Lower lobe of right lung (tissue), 2 donors: Measurements from ENCODE around the gene KPNA1. TPM values are rescaled to one million over a fixed set of nuclear protein-coding genes. Genes with fewer than 3 reads are reported as not detected.
A peak's percentile ranks its signal among the peaks of the same experiment; 100 is the strongest.

Source experiments
- ATAC-seq, 2 donors: fragments of 200-7000 bp; cut with Tn5 transposase; one replicate each; pipeline ENCODE4 v1.9.1; 2020 to 2022; ENCODE audit warnings: mild to moderate bottlenecking in 2 of 2, moderate library complexity in 2 of 2
- DNase-seq: peaks from one replicate; pipeline ENCODE4 v3.0.0-alpha.2; 2020
- H3K27ac ChIP-seq: fragments of 200-600 bp; one replicate; pipeline ENCODE4 v1.8.0; 2022
- H3K27me3 ChIP-seq: fragments of 200-600 bp; one replicate; pipeline ENCODE4 v1.8.0; 2022; ENCODE audit warnings: low read depth
- H3K36me3 ChIP-seq: fragments of 200-600 bp; one replicate; pipeline ENCODE4 v1.8.0; 2022; ENCODE audit warnings: mild to moderate bottlenecking
- H3K4me1 ChIP-seq: fragments of 200-600 bp; one replicate; pipeline ENCODE4 v1.8.0; 2022
- H3K4me3 ChIP-seq: fragments of 200-600 bp; one replicate; pipeline ENCODE4 v1.8.0; 2022; ENCODE audit warnings: mild to moderate bottlenecking
- H3K9me3 ChIP-seq: fragments of 200-600 bp; one replicate; pipeline ENCODE4 v1.8.0; 2022
- intact Hi-C: fragments of 100-400 bp; cut with DNase I; formaldehyde crosslinking; loops from one replicate; pipeline ENCODE4 v1.11.0; 2022
- total RNA-seq: library from RNA; stranded (reverse); fragmentation: NEBNext Ultra II Directional; extraction: Animal tissue kit (Norgen Biotek cat#: 25700); gene quantifications from one replicate; pipeline ENCODE4 v1.2.1, GENCODE V29; 2021
- TF ChIP-seq, protein P1 (sequence below): fragments of 200-600 bp; IDR thresholded peaks from one replicate; pipeline ENCODE4 v1.8.0; 2022; ENCODE audit warnings: antibody characterized with exemption, mild to moderate bottlenecking
- donor health status: DM: no; HTN: yes; CAD: no; lungs with severe emphysema.

KPNA1 gene
- total RNA-seq, 1 donor from 2014 or later, result 54.5 TPM

- intact Hi-C loops, result no loop called here
- TF ChIP-seq, protein P1, sequence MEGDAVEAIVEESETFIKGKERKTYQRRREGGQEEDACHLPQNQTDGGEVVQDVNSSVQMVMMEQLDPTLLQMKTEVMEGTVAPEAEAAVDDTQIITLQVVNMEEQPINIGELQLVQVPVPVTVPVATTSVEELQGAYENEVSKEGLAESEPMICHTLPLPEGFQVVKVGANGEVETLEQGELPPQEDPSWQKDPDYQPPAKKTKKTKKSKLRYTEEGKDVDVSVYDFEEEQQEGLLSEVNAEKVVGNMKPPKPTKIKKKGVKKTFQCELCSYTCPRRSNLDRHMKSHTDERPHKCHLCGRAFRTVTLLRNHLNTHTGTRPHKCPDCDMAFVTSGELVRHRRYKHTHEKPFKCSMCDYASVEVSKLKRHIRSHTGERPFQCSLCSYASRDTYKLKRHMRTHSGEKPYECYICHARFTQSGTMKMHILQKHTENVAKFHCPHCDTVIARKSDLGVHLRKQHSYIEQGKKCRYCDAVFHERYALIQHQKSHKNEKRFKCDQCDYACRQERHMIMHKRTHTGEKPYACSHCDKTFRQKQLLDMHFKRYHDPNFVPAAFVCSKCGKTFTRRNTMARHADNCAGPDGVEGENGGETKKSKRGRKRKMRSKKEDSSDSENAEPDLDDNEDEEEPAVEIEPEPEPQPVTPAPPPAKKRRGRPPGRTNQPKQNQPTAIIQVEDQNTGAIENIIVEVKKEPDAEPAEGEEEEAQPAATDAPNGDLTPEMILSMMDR, result peak; percentile 18
- Histone ChIP-seq H3K27ac (peak within 1 kb of the TSS; percentile 85), H3K4me3 (peak within 1 kb of the TSS; percentile 78), H3K9me3 (no peaks in the 10 kb centered on the region), H3K27me3 (no peaks in the 10 kb centered on the region), H3K4me1 (peaks cover 34% of the 10 kb centered on the region), H3K36me3 (peaks cover 33% of the 10 kb centered on the region)
- ATAC-seq (peak; percentile 98 to 99), DNase-seq (peak; percentile 95)
Observed at GRCh38 chr3:122415762-122416654, 98.7 kb downstream of the KPNA1 start, which contains the start of gene WDR5B. Gene WDR5B, minus strand, starts transcription at chr3:122416062. Its CDS starts 534 bp downstream, at chr3:122415528.

DNA sequence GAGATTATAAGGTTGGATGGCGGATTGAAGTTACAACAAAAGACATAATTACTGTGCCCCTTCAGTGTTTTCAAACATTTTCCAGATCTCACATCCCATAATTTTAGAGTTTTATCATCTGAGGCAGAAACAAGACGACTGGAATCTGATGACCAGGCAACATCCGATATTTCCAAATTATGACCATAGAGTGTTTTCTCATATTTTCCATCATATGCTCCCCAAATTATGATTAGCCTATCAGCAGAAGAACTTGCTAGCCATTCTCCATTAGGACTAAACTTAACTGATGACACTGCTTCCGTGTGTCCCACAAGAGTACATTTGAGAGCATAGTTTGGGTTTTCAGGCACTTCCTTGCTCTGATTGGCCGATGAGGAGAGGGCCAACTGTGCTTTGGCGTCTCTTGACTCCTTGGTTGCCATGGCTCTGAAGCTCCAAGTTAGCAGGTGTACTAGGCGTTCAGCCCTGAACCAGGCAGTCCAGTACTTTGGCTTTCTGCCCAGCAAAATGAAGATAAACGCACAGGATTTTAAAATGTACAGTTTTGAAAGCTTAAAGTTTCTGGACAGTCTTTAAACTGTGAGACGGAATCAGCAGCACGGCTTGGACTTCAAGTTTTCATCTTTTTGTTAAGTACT lies 99.5 kb downstream of the KPNA1 start:
- peaks cover 38% of the 10 kb centered on the region for H3K36me3 ChIP-seq
- H3K4me1 ChIP-seq, result peaks cover 34% of the 10 kb centered on the region
- intact Hi-C loops, result no loop called here
- peak overlapping the region; percentile 78 for H3K4me3 ChIP-seq
- H3K9me3 ChIP-seq, result no peaks in the 10 kb centered on the region
- TF ChIP-seq, protein P1, result no peak
- H3K27ac ChIP-seq, result peak overlapping the region; percentile 85
- peak; percentile 87 to 89 for ATAC-seq
- H3K27me3 ChIP-seq, result no peaks in the 10 kb centered on the region
- no peak for DNase-seq

DNA sequence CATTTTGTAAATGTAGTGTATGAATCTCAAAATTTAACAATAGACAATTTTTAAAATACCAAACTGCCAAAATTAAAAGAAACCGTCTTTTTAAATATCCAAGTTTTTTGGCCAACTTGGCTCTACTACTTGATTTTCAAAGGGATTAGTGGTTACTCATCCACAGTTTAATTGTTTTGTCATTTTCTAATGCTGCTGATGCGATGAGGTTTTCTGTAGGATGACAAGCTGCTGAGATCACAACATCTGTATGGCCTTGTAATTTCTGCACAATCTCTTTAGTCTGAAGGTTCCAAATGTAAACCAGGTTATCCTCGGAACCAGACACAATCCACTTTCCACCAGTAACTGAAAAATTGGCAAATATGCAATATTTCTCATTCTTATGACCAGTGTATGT lies 100.3 kb downstream of the KPNA1 start:
- H3K27ac ChIP-seq, result no peak overlapping the region
- TF ChIP-seq, protein P1, result no peak
- no peak overlapping the region for H3K4me3 ChIP-seq
- H3K4me1 ChIP-seq, result peaks cover 34% of the 10 kb centered on the region
- ATAC-seq (no peak), DNase-seq (no peak)
- H3K9me3 ChIP-seq, result no peaks in the 10 kb centered on the region
- intact Hi-C loops, result no loop called here
- peaks cover 46% of the 10 kb centered on the region for H3K36me3 ChIP-seq
- no peaks in the 10 kb centered on the region for H3K27me3 ChIP-seq

GRCh38 chr3:122410639-122411038 lies 104.1 kb downstream of the KPNA1 start:
- peaks cover 74% of the 10 kb centered on the region for H3K36me3 ChIP-seq
- no peaks in the 10 kb centered on the region for H3K27me3 ChIP-seq
- no peaks in the 10 kb centered on the region for H3K9me3 ChIP-seq
- TF ChIP-seq, protein P1, result no peak
- H3K27ac ChIP-seq, result no peak overlapping the region
- intact Hi-C loops, result no loop called here
- DNase-seq (no peak), ATAC-seq (no peak)
- no peak overlapping the region for H3K4me3 ChIP-seq
- H3K4me1 ChIP-seq, result peaks cover 25% of the 10 kb centered on the region

GRCh38 chr3:122410111-122410510 lies 104.6 kb downstream of the KPNA1 start:
- intact Hi-C loops, result no loop called here
- Histone ChIP-seq H3K27ac (no peak overlapping the region), H3K4me3 (no peak overlapping the region), H3K27me3 (no peaks in the 10 kb centered on the region), H3K36me3 (peaks cover 79% of the 10 kb centered on the region), H3K4me1 (peaks cover 20% of the 10 kb centered on the region), H3K9me3 (no peaks in the 10 kb centered on the region)
- DNase-seq (no peak), ATAC-seq (no peak)
- TF ChIP-seq, protein P1, result no peak
